Spleen (tissue), 7 donors: ENCODE results near the gene C2orf49.

Experiments
- POLR2A ChIP-seq, 3 donors: fragments of 450-650 bp; IDR thresholded peaks; one replicate each; pipeline ENCODE4 v1.5.1; 2017; ENCODE audit warnings: antibody characterized with exemption in 3 of 3, mild to moderate bottlenecking in 1 of 3
- POLR2AphosphoS5 ChIP-seq, 3 donors: sonication (generic); formaldehyde crosslinking; IDR thresholded peaks; one replicate each; pipeline ENCODE4 v1.5.1; 2017; ENCODE audit warnings: antibody characterized with exemption in 3 of 3
- TF ChIP-seq, protein P1 (sequence below), 11 experiments: fragments of 200-600 bp in 7 of 11; fragments of 450-650 bp in 4 of 11; sonication (generic) in 4 of 11; IDR thresholded peaks in 8 of 11; conservative IDR thresholded peaks in 3 of 11; 1 replicate in 7 of 11; 2 replicates in 4 of 11; pipeline versions ENCODE4 v1.4.0 to v1.8.0; 2016 to 2021; ENCODE audit warnings: antibody characterized with exemption in 11 of 11, inconsistent platforms in 4 of 11, mild to moderate bottlenecking in 1 of 11
- donor health status: DM: no; HTN: no; CAD: no; lungs with moderate emphysema.
- donor health status: DM: no; HTN: no; CAD: no.
- donor health status: DM: no; HTN: no; CAD: no.

DNA sequence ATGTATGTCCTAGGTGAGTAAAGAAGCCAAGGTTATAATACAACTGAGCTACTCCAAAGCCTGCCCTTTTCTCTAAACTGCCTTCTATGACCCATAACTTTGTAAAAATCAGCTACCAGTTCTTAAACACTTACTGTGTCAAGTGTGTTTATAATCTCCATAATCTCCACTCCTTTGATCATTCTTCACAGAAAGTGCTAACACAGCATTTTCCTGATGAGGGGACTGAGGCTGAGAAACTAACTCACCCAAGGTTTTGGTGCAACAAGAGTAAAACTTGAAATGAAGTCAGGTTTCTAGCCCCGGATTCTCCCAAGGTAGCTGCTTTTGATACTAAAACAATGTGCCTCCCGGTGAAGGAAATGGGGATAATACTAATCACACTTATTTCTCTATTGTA, 1.9 kb upstream of the C2orf49 start:
- no peak for TF ChIP-seq POLR2A (IDR thresholded peaks at IDR 0.05)
- TF ChIP-seq, protein P1, sequence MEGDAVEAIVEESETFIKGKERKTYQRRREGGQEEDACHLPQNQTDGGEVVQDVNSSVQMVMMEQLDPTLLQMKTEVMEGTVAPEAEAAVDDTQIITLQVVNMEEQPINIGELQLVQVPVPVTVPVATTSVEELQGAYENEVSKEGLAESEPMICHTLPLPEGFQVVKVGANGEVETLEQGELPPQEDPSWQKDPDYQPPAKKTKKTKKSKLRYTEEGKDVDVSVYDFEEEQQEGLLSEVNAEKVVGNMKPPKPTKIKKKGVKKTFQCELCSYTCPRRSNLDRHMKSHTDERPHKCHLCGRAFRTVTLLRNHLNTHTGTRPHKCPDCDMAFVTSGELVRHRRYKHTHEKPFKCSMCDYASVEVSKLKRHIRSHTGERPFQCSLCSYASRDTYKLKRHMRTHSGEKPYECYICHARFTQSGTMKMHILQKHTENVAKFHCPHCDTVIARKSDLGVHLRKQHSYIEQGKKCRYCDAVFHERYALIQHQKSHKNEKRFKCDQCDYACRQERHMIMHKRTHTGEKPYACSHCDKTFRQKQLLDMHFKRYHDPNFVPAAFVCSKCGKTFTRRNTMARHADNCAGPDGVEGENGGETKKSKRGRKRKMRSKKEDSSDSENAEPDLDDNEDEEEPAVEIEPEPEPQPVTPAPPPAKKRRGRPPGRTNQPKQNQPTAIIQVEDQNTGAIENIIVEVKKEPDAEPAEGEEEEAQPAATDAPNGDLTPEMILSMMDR (IDR thresholded peaks at IDR 0.05 in 8 of 11, conservative IDR thresholded peaks at IDR 0.05 in 3 of 11), result no peak
- TF ChIP-seq POLR2AphosphoS5 (IDR thresholded peaks at IDR 0.05), result no peak
